Naive thymus-derived CD4-positive, alpha-beta T cell (primary cell): ENCODE measurements around the gene PPP2R5A. TPM values are rescaled to one million over a fixed set of nuclear protein-coding genes. Genes with fewer than 3 reads are reported as not detected.

Source experiments
- ATAC-seq: fragments of 150-1000 bp; cut with Tn5 transposase; 2 replicates; pipeline ENCODE4 v1.10.0; 2021; ENCODE audit warnings: mild to moderate bottlenecking, moderate library complexity
- CTCF ChIA-PET: fragments of 350-600 bp; sonication (Branson Sonifier 250); formaldehyde crosslinking; loops from one replicate; lab custom pipeline; 2021; ENCODE audit warnings: antibody characterized with exemption; lab: Charles Lee
- POLR2A ChIA-PET: fragments of 350-600 bp; sonication (Branson Sonifier 250); formaldehyde crosslinking; loops from one replicate; lab custom pipeline; 2021; ENCODE audit warnings: antibody characterized with exemption, inconsistent platforms; lab: Charles Lee
- DNase-seq, 9 donors: peaks; one replicate each; pipeline versions ENCODE4 v3.0.0 to v3.0.0-alpha.2; 2020 to 2022; ENCODE audit warnings: mixed read lengths in 1 of 9
- H3K27ac ChIP-seq: one replicate; pipeline ENCODE4 v1.7.0; 2013; ENCODE audit warnings: mild to moderate bottlenecking, low read depth, low read length, moderate library complexity
- H3K27me3 ChIP-seq, 2 donors: one replicate each; pipeline ENCODE4 v1.7.0; 2013; ENCODE audit warnings: low read length in 2 of 2, mild to moderate bottlenecking in 2 of 2, moderate library complexity in 2 of 2; ENCODE audit not compliant: control insufficient read depth in 2 of 2, insufficient read depth in 2 of 2
- H3K36me3 ChIP-seq, 3 experiments: 1 replicate in 2 of 3; 2 replicates in 1 of 3; pipeline ENCODE4 v1.7.0; 2013; ENCODE audit warnings: low read length in 3 of 3, mild to moderate bottlenecking in 3 of 3, moderate library complexity in 1 of 3; ENCODE audit not compliant: insufficient read depth in 3 of 3, control insufficient read depth in 2 of 3
- H3K4me1 ChIP-seq, 2 donors: one replicate each; pipeline ENCODE4 v1.7.0; 2013; ENCODE audit warnings: low read length in 2 of 2, mild to moderate bottlenecking in 2 of 2, moderate library complexity in 1 of 2; ENCODE audit not compliant: control insufficient read depth in 2 of 2, insufficient read depth in 2 of 2
- H3K4me3 ChIP-seq: 2 replicates; pipeline ENCODE4 v1.7.0; 2013; ENCODE audit warnings: mild to moderate bottlenecking, low read length
- H3K9me3 ChIP-seq, 3 experiments: 1 replicate in 2 of 3; 2 replicates in 1 of 3; pipeline ENCODE4 v1.7.0; 2013; ENCODE audit warnings: low read length in 3 of 3; ENCODE audit not compliant: control insufficient read depth in 2 of 3
- H3K27ac Mint-ChIP-seq, 9 donors: one replicate each; pipeline ENCODE4 v1.8.0; 2020 to 2022; ENCODE audit warnings: mixed read lengths in 9 of 9, mild to moderate bottlenecking in 8 of 9, moderate library complexity in 5 of 9, inconsistent platforms in 2 of 9
- H3K27me3 Mint-ChIP-seq, 5 donors: one replicate each; pipeline ENCODE4 v1.8.0; 2021 to 2022; ENCODE audit warnings: mixed read lengths in 5 of 5, mild to moderate bottlenecking in 1 of 5
- H3K36me3 Mint-ChIP-seq, 5 donors: one replicate each; pipeline ENCODE4 v1.8.0; 2020 to 2022; ENCODE audit warnings: mixed read lengths in 5 of 5, mild to moderate bottlenecking in 3 of 5, inconsistent platforms in 1 of 5
- H3K4me1 Mint-ChIP-seq, 7 donors: one replicate each; pipeline ENCODE4 v1.8.0; 2020 to 2022; ENCODE audit warnings: mixed read lengths in 7 of 7, mild to moderate bottlenecking in 3 of 7, inconsistent platforms in 1 of 7
- H3K4me3 Mint-ChIP-seq, 10 donors: one replicate each; pipeline ENCODE4 v1.8.0; 2020 to 2022; ENCODE audit warnings: mild to moderate bottlenecking in 10 of 10, mixed read lengths in 10 of 10, moderate library complexity in 6 of 10, inconsistent platforms in 2 of 10
- H3K9me3 Mint-ChIP-seq, 11 donors: one replicate each; pipeline ENCODE4 v1.8.0; 2020 to 2022; ENCODE audit warnings: mixed read lengths in 11 of 11, mild to moderate bottlenecking in 4 of 11, inconsistent platforms in 1 of 11, moderate library complexity in 1 of 11
- intact Hi-C, 2 donors: fragments of 100-400 bp; cut with micrococcal nuclease; formaldehyde crosslinking; loops; one replicate each; pipeline ENCODE4 v1.15.1; 2023
- polyA plus RNA-seq, 2 donors: library from polyadenylated mRNA; unstranded; fragments of 300-500 nt; fragmentation: Illumina TruSeq; gene quantifications; one replicate each; pipeline ENCODE4 v1.2.3, GENCODE V29; 2021
- total RNA-seq, 6 experiments: library from RNA in 5 of 6; stranded (reverse) in 5 of 6; gene quantifications; 1 replicate in 5 of 6; 2 replicates in 1 of 6; pipeline ENCODE4 v1.2.3 and lab custom pipeline; 2021 to 2026

Gene PPP2R5A
- total and polyA plus RNA-seq, 7 experiments from 2014 or later: 22.9 to 52.7 (median 47.5) TPM

DNA sequence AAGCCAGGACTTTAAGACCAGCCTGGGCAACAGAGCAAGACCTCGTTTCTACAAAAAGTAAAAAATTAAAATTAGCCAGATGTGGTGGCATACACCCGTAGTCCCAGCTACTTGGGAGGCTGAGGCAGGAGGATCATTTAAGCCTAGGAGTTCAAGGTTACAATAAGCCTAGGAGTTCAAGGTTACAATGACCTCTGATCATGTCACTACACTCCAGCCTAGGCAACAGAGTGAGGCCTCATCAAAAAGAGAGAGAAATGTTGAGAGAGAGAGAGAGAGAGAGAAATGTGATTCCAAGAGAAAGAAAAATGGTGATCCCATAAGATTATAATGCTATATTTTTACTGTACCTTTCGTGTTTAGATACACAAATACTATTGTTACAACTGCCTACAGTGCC, 69.3 kb downstream of the PPP2R5A start:
- ATAC-seq: no peak
- H3K4me1 Mint-ChIP-seq: peaks cover 0 to 6% (median 0%) of the 10 kb centered on the region in 7 donors
- POLR2A ChIA-PET: no interaction called here

GRCh38 chr1:212355230-212355969, 70.2 kb downstream of the PPP2R5A start:
- H3K36me3 ChIP-seq: peaks cover 10 to 64% (median 22%) of the 10 kb centered on the region in 3 experiments
- H3K27ac ChIP-seq: no peak overlapping the region
- H3K4me1 Mint-ChIP-seq: peaks cover 0 to 11% (median 0%) of the 10 kb centered on the region in 7 donors
- ChIA-PET POLR2A (interaction anchor here (0.6 to 1.3 kb wide), 2 partner anchors 8 to 69 kb away, joined by 3 to 6 read pairs; no protein-coding TSS in a partner anchor), CTCF (no interaction called here)
- H3K27me3 Mint-ChIP-seq: no peaks in the 10 kb centered on the region
- ATAC-seq (no peak), DNase-seq (no peak)
- H3K4me3 Mint-ChIP-seq: no peak overlapping the region
- H3K9me3 ChIP-seq: no peaks in the 10 kb centered on the region
- no peak overlapping the region for H3K4me3 ChIP-seq
- no peaks in the 10 kb centered on the region for H3K4me1 ChIP-seq
- no peaks in the 10 kb centered on the region for H3K9me3 Mint-ChIP-seq
- H3K36me3 Mint-ChIP-seq: peaks cover 6 to 27% (median 24%) of the 10 kb centered on the region in 5 donors
- no peaks in the 10 kb centered on the region for H3K27me3 ChIP-seq
- peak overlapping the region in 1 of 9 donors; percentile 32 for H3K27ac Mint-ChIP-seq
- intact Hi-C loops: no loop called here

More for the DNA sequence above, 69.3 kb downstream of the PPP2R5A start:
- Histone ChIP-seq H3K27me3 (no peaks in the 10 kb centered on the region), H3K27ac (no peak overlapping the region), H3K4me1 (no peaks in the 10 kb centered on the region), H3K36me3 (peaks cover 6 to 63% (median 22%) of the 10 kb centered on the region in 3 experiments), H3K4me3 (no peak overlapping the region), H3K9me3 (no peaks in the 10 kb centered on the region)
- intact Hi-C loops: no loop called here
- no peak for DNase-seq
- Mint-ChIP-seq H3K27me3 (no peaks in the 10 kb centered on the region), H3K4me3 (no peak overlapping the region), H3K36me3 (peaks cover 3 to 24% (median 22%) of the 10 kb centered on the region in 5 donors), H3K27ac (peak overlapping the region in 2 of 9 donors; percentile 59 to 77), H3K9me3 (no peaks in the 10 kb centered on the region)
- CTCF ChIA-PET: no interaction called here

GRCh38 chr1:212359794-212360479, 74.7 kb downstream of the PPP2R5A start:
- POLR2A ChIA-PET: no interaction called here
- peaks cover 4 to 38% (median 23%) of the 10 kb centered on the region in 5 donors for H3K36me3 Mint-ChIP-seq
- intact Hi-C loops: no loop called here

DNA sequence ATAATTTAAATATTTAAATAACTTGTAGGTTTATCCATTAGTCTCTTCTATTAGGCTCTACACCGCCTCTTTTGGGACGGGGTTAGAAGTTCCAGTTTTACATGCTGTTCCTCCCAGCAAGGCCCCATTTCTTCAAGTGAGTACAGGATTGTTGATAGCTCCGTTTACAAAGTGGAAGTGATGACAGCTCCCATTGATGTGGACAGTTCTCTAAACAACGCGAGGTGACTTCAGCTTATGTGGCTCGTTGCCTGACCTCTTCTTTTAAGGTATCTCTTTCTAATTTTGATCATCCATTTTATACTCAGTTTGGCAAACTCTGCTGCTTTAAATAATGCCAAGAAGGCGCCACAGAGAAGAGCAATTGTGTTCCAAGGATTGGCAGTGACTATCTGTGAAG, 79.8 kb downstream of the PPP2R5A start:
- Histone ChIP-seq H3K4me3 (no peak overlapping the region), H3K4me1 (no peaks in the 10 kb centered on the region), H3K27me3 (no peaks in the 10 kb centered on the region), H3K27ac (no peak overlapping the region), H3K36me3 (peaks cover 5 to 62% (median 18%) of the 10 kb centered on the region in 3 experiments), H3K9me3 (no peaks in the 10 kb centered on the region)
- POLR2A ChIA-PET: interaction anchor here (0.5 to 0.7 kb wide), 3 partner anchors 24 to 79 kb away, joined by 3 to 7 read pairs (median 3); no protein-coding TSS in a partner anchor
- DNase-seq: no peak
- CTCF ChIA-PET: interaction anchor here (1.1 to 7.4 kb wide), 3 partner anchors 12 to 294 kb away, joined by 6 to 63 read pairs (median 18); no protein-coding TSS in a partner anchor
- no peak for ATAC-seq
- Mint-ChIP-seq H3K27ac (peak overlapping the region in 2 of 9 donors; percentile 58 to 73), H3K9me3 (peaks cover 0 to 6% (median 2%) of the 10 kb centered on the region in 11 donors), H3K27me3 (no peaks in the 10 kb centered on the region), H3K4me3 (no peak overlapping the region), H3K36me3 (peaks cover 8 to 60% (median 26%) of the 10 kb centered on the region in 5 donors), H3K4me1 (peaks cover 0 to 9% (median 0%) of the 10 kb centered on the region in 7 donors)
- intact Hi-C loops: loop anchor here in 1 of 2 donors (5.0 kb wide), 2 partner anchors 78 to 92 kb away; partner anchors contain the start of gene PPP2R5A

More at GRCh38 chr1:212359794-212360479, 74.7 kb downstream of the PPP2R5A start:
- Histone ChIP-seq H3K4me3 (no peak overlapping the region), H3K36me3 (peaks cover 16 to 68% (median 19%) of the 10 kb centered on the region in 3 experiments), H3K27me3 (no peaks in the 10 kb centered on the region), H3K27ac (no peak overlapping the region), H3K9me3 (no peaks in the 10 kb centered on the region), H3K4me1 (no peaks in the 10 kb centered on the region)
- H3K4me1 Mint-ChIP-seq: peaks cover 0 to 9% (median 0%) of the 10 kb centered on the region in 7 donors
- H3K27ac Mint-ChIP-seq: peak overlapping the region in 5 of 9 donors; percentile 6 to 78 (median 54)
- CTCF ChIA-PET: interaction anchor here (2.6 kb wide), 1 partner anchor 289 kb away, joined by 7 read pairs; no protein-coding TSS in a partner anchor
- no peaks in the 10 kb centered on the region for H3K27me3 Mint-ChIP-seq
- DNase-seq (no peak), ATAC-seq (no peak)
- H3K4me3 Mint-ChIP-seq: no peak overlapping the region
- no peaks in the 10 kb centered on the region for H3K9me3 Mint-ChIP-seq

DNA sequence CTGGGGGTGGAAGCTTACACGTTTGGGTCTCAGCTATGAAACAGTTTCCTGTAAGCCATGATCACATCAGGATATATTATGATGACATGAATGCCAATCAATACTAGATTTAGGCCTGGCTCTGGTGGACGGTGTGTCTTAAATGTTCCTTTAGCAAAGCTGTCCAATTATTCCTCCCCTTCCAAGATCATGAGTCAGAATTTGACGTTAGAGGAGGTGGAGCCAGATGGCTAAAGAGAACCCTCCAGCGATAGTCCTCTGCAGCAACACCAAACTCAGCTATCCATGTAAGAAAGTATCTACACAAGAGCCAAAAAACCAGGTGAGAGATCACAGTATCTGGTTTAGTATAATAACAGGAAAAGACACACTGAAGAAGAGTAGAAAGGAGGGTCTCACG, 81.7 kb downstream of the PPP2R5A start:
- Mint-ChIP-seq H3K36me3 (peaks cover 3 to 58% (median 36%) of the 10 kb centered on the region in 5 donors), H3K4me3 (no peak overlapping the region), H3K27me3 (no peaks in the 10 kb centered on the region), H3K9me3 (peaks cover 0 to 19% (median 3%) of the 10 kb centered on the region in 11 donors), H3K4me1 (peaks cover 0 to 5% (median 0%) of the 10 kb centered on the region in 7 donors), H3K27ac (peak overlapping the region in 5 of 9 donors; percentile 3 to 45 (median 37))
- Histone ChIP-seq H3K4me1 (no peaks in the 10 kb centered on the region), H3K27me3 (no peaks in the 10 kb centered on the region), H3K27ac (no peak overlapping the region), H3K36me3 (peaks cover 0 to 47% (median 5%) of the 10 kb centered on the region in 3 experiments), H3K9me3 (no peaks in the 10 kb centered on the region), H3K4me3 (no peak overlapping the region)
- intact Hi-C loops: loop anchor here in 1 of 2 donors (5.0 kb wide), 2 partner anchors 80 to 90 kb away; partner anchors contain the start of gene PPP2R5A
- CTCF ChIA-PET: interaction anchor here (0.5 to 7.4 kb wide), 7 partner anchors 10 to 798 kb away, joined by 3 to 63 read pairs (median 4); no protein-coding TSS in a partner anchor
- ATAC-seq (no peak), DNase-seq (no peak)
- POLR2A ChIA-PET: interaction anchor here (0.6 kb wide), 1 partner anchor 333 kb away, joined by 6 read pairs; no protein-coding TSS in a partner anchor
